ENCODE results near the gene CELF1.

DNA sequence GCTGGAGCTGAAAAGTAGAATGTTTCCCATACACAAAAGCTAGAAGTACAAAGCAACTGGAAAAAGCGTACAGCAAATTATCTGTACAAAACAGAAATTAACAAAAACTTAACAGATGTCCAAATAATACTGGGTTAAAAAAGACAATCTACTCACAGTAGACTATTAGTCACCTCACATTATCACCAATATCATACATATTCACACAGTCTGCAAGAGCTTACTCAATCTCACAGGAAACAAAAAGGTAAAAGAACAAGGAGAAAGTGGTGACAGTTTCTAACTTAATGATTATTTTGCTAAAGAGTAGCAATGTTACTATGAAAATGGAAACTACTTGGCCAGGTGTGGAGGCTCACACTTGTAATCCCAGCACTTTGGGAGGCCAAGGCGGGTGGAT lies 11.9 kb downstream of the CELF1 start:
- TF ChIP-seq SMC3 (IDR thresholded peaks at IDR 0.05; ENCODE audit: low read depth, low read length), result no peak
- TF ChIP-seq POLR2A (IDR thresholded peaks at IDR 0.05; ENCODE audit: low read depth, low read length), result no peak
- TF ChIP-seq MAFK (IDR thresholded peaks at IDR 0.05; ENCODE audit: low read depth, low read length), result no peak
- TF ChIP-seq, protein P1, sequence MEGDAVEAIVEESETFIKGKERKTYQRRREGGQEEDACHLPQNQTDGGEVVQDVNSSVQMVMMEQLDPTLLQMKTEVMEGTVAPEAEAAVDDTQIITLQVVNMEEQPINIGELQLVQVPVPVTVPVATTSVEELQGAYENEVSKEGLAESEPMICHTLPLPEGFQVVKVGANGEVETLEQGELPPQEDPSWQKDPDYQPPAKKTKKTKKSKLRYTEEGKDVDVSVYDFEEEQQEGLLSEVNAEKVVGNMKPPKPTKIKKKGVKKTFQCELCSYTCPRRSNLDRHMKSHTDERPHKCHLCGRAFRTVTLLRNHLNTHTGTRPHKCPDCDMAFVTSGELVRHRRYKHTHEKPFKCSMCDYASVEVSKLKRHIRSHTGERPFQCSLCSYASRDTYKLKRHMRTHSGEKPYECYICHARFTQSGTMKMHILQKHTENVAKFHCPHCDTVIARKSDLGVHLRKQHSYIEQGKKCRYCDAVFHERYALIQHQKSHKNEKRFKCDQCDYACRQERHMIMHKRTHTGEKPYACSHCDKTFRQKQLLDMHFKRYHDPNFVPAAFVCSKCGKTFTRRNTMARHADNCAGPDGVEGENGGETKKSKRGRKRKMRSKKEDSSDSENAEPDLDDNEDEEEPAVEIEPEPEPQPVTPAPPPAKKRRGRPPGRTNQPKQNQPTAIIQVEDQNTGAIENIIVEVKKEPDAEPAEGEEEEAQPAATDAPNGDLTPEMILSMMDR (conservative IDR thresholded peaks at IDR 0.05; ENCODE audit: low read depth, low read length), result no peak

All from IMR-90 (cell line).